ENCODE measurements around the gene FUT7. TPM values are rescaled to one million over a fixed set of nuclear protein-coding genes. Genes with fewer than 3 reads are reported as not detected.

Gene FUT7
- total and polyA plus RNA-seq, 2 donors (not counting 1 experiment from before 2014, with no cell fraction given), result not detected

- Histone ChIP-seq H3K36me3 (ENCODE audit: control insufficient read depth, insufficient read depth, low read length) (no peaks in the 10 kb centered on the region), H4K20me1 (ENCODE audit: control insufficient read depth, extremely low read depth, insufficient read depth, low read length) (no peaks in the 10 kb centered on the region), H3K27me3 (ENCODE audit: control insufficient read depth, insufficient read depth, low read length) (no peaks in the 10 kb centered on the region), H3K27ac (ENCODE audit: insufficient read depth, low read length) (no peak overlapping the region), H3K4me3 (replicated peaks in 1 of 4; ENCODE audit: control extremely low read depth in 1 of 4, insufficient read depth in 1 of 4, low read depth in 3 of 4, low read length in 4 of 4) (no peak overlapping the region), H3K9ac (ENCODE audit: insufficient read depth, low read length) (no peak overlapping the region), H3K4me1 (ENCODE audit: control insufficient read depth, extremely low read depth, insufficient read depth, low read length) (no peaks in the 10 kb centered on the region), H3K79me2 (ENCODE audit: control insufficient read depth, insufficient read depth, low read length) (no peaks in the 10 kb centered on the region), H2AFZ (ENCODE audit: low read length) (no peak overlapping the region), H3K4me2 (ENCODE audit: extremely low read depth, insufficient read depth, low read length) (no peak overlapping the region), H3K9me3 (ENCODE audit: control insufficient read depth, insufficient read depth, low read depth, low read length) (no peaks in the 10 kb centered on the region)
- TF ChIP-seq CTCF (conservative IDR thresholded peaks at IDR 0.05 in 1 of 2, IDR thresholded peaks at IDR 0.05 in 1 of 2; ENCODE audit: low read depth in 1 of 2, low read length in 2 of 2), result no peak
- TF ChIP-seq EZH2 (IDR thresholded peaks at IDR 0.05; ENCODE audit: low read length, missing control alignments), result no peak
- DNase-seq (ENCODE audit: low read depth in 2 of 2), result no peak
Observed at GRCh38 chr9:137022662-137023008, 9.3 kb downstream of the FUT7 start.

- Histone ChIP-seq H3K4me1 (ENCODE audit: control insufficient read depth, extremely low read depth, insufficient read depth, low read length) (no peaks in the 10 kb centered on the region), H2AFZ (ENCODE audit: low read length) (no peak overlapping the region), H3K9me3 (ENCODE audit: control insufficient read depth, insufficient read depth, low read depth, low read length) (no peaks in the 10 kb centered on the region), H3K36me3 (ENCODE audit: control insufficient read depth, insufficient read depth, low read length) (peaks cover 3% of the 10 kb centered on the region), H3K4me2 (ENCODE audit: extremely low read depth, insufficient read depth, low read length) (no peak overlapping the region), H3K27ac (ENCODE audit: insufficient read depth, low read length) (no peak overlapping the region), H4K20me1 (ENCODE audit: control insufficient read depth, extremely low read depth, insufficient read depth, low read length) (no peaks in the 10 kb centered on the region), H3K4me3 (replicated peaks in 1 of 4; ENCODE audit: control extremely low read depth in 1 of 4, insufficient read depth in 1 of 4, low read depth in 3 of 4, low read length in 4 of 4) (no peak overlapping the region), H3K79me2 (ENCODE audit: control insufficient read depth, insufficient read depth, low read length) (no peaks in the 10 kb centered on the region), H3K9ac (ENCODE audit: insufficient read depth, low read length) (no peak overlapping the region), H3K27me3 (ENCODE audit: control insufficient read depth, insufficient read depth, low read length) (no peaks in the 10 kb centered on the region)
- no peak for TF ChIP-seq EZH2 (IDR thresholded peaks at IDR 0.05; ENCODE audit: low read length, missing control alignments)
- TF ChIP-seq CTCF (conservative IDR thresholded peaks at IDR 0.05 in 1 of 2, IDR thresholded peaks at IDR 0.05 in 1 of 2; ENCODE audit: low read depth in 1 of 2, low read length in 2 of 2), result no peak
- peak; percentile 33 to 52 for DNase-seq (ENCODE audit: low read depth in 2 of 2)
Observed at GRCh38 chr9:137021979-137022661, 9.8 kb downstream of the FUT7 start.

- H3K36me3 ChIP-seq (ENCODE audit: control insufficient read depth, insufficient read depth, low read length), result peaks cover 6% of the 10 kb centered on the region
- no peaks in the 10 kb centered on the region for H3K79me2 ChIP-seq (ENCODE audit: control insufficient read depth, insufficient read depth, low read length)
- H3K4me2 ChIP-seq (ENCODE audit: extremely low read depth, insufficient read depth, low read length), result no peak overlapping the region
- H3K27me3 ChIP-seq (ENCODE audit: control insufficient read depth, insufficient read depth, low read length), result no peaks in the 10 kb centered on the region
- H3K27ac ChIP-seq (ENCODE audit: insufficient read depth, low read length), result no peak overlapping the region
- H2AFZ ChIP-seq (ENCODE audit: low read length), result no peak overlapping the region
- no peak overlapping the region for H3K9ac ChIP-seq (ENCODE audit: insufficient read depth, low read length)
- H3K4me3 ChIP-seq (replicated peaks in 1 of 4; ENCODE audit: control extremely low read depth in 1 of 4, insufficient read depth in 1 of 4, low read depth in 3 of 4, low read length in 4 of 4), result no peak overlapping the region
- no peaks in the 10 kb centered on the region for H4K20me1 ChIP-seq (ENCODE audit: control insufficient read depth, extremely low read depth, insufficient read depth, low read length)
- TF ChIP-seq EZH2 (IDR thresholded peaks at IDR 0.05; ENCODE audit: low read length, missing control alignments) (no peak), CTCF (conservative IDR thresholded peaks at IDR 0.05 in 1 of 2, IDR thresholded peaks at IDR 0.05 in 1 of 2; ENCODE audit: low read depth in 1 of 2, low read length in 2 of 2) (no peak)
- H3K4me1 ChIP-seq (ENCODE audit: control insufficient read depth, extremely low read depth, insufficient read depth, low read length), result no peaks in the 10 kb centered on the region
- no peak for DNase-seq (ENCODE audit: low read depth in 2 of 2)
- H3K9me3 ChIP-seq (ENCODE audit: control insufficient read depth, insufficient read depth, low read depth, low read length), result no peaks in the 10 kb centered on the region
Observed at GRCh38 chr9:137021568-137021978, 10.3 kb downstream of the FUT7 start.
